Measurements from ENCODE around the gene CRIP2. TPM values are rescaled to one million over a fixed set of nuclear protein-coding genes. Genes with fewer than 3 reads are reported as not detected.

Gene CRIP2
- total and polyA plus RNA-seq, 10 of the 15 experiments (the other 5 are each of a cell fraction or from before 2014, with no cell fraction given) = 0.04 to 0.62 (median 0.37) TPM; not detected in 5

- RAD21 ChIA-PET (ENCODE audit: unreplicated experiment) = no interaction called here
- Histone ChIP-seq H3K4me2 (ENCODE audit: control insufficient read depth, insufficient read depth) (no peak overlapping the region), H3K9ac (ENCODE audit: control insufficient read depth, insufficient read depth, low read length) (no peak overlapping the region), H2AFZ (ENCODE audit: control insufficient read depth, low read depth, low read length) (no peak overlapping the region), H4K20me1 (ENCODE audit: control insufficient read depth, insufficient read depth) (no peaks in the 10 kb centered on the region; the same call in 1 of the 2 replicates), H3K36me3 (ENCODE audit: control insufficient read depth in 2 of 2, insufficient read depth in 2 of 2, low read length in 1 of 2) (peaks cover 4% of the 10 kb centered on the region in 2 experiments; a peak in 3 of 4 replicates), H3K27me3 (replicated peaks in 1 of 2; ENCODE audit: control insufficient read depth in 2 of 2, insufficient read depth in 2 of 2, low read length in 1 of 2) (no peaks in the 10 kb centered on the region), H3K27ac (ENCODE audit: control insufficient read depth, insufficient read depth) (no peak overlapping the region), H3K4me1 (ENCODE audit: control insufficient read depth, insufficient read depth, low read length) (no peaks in the 10 kb centered on the region), H3K79me2 (ENCODE audit: control insufficient read depth, insufficient read depth, low read length) (peaks cover 33% of the 10 kb centered on the region), H3K4me3 (no peak overlapping the region), H3K9me3 (replicated peaks; ENCODE audit: control insufficient read depth, insufficient read depth, low read length) (no peaks in the 10 kb centered on the region; the same call in 2 of the 3 replicates)
- POLR2A ChIA-PET = no interaction called here
- DNase-seq (ENCODE audit: low read depth, low spot score) = no peak
- FAIRE-seq = no peak
- ATAC-seq = no peak
- 81% methylated on average over 9 of the region's 9 CpGs for WGBS (ENCODE audit: insufficient coverage, insufficient replicate concordance, low lambda C conversion rate, missing lambda C conversion rate)
- CTCF ChIA-PET = no interaction called here
- in situ Hi-C loops (cut with MboI) (no loop called here), intact Hi-C loops (cut with micrococcal nuclease; ENCODE audit: unreplicated experiment) (no loop called here)
- no TSS peak for BruUV-seq (replicated peaks)
- SMC1A ChIA-PET (ENCODE audit: uncharacterized antibody, unreplicated experiment) = interaction anchor here (0.8 kb wide), 1 partner anchor 52 kb away, joined by 3 read pairs; no protein-coding TSS in a partner anchor
- TF ChIP-seq MAX (IDR thresholded peaks at IDR 0.05; ENCODE audit: low read depth, low read length) = no peak
- no peak for TF ChIP-seq ZBTB4 (CRISPR knock-in tag; IDR thresholded peaks at IDR 0.05)
- no peak for TF ChIP-seq ZBTB11 (CRISPR knock-in tag; IDR thresholded peaks at IDR 0.05)
- TF ChIP-seq RAD51 (IDR thresholded peaks at IDR 0.05) = no peak
- TF ChIP-seq HSF1 (IDR thresholded peaks at IDR 0.05; ENCODE audit: low read depth, low read length) = no peak
- TF ChIP-seq SP1 (IDR thresholded peaks at IDR 0.05; ENCODE audit: low read depth, low read length) = no peak
- TF ChIP-seq NFXL1 (IDR thresholded peaks at IDR 0.05; ENCODE audit: borderline replicate concordance) = no peak
- TF ChIP-seq CUX1 (IDR thresholded peaks at IDR 0.05; ENCODE audit: insufficient replicate concordance, low read depth, low read length) = no peak
- TF ChIP-seq ATF7 (IDR thresholded peaks at IDR 0.05; ENCODE audit: low read depth) = no peak
These were observed 46.6 kb upstream of the CRIP2 start for GRCh38 chr14:105427936-105428485.
